Measurements from ENCODE around the gene TMEM272. TPM values are rescaled to one million over a fixed set of nuclear protein-coding genes. Genes with fewer than 3 reads are reported as not detected.

Gene TMEM272
- total RNA-seq, 1 experiment from 2014 or later: 0.17 TPM

- no peak for TF ChIP-seq YY1 (IDR thresholded peaks at IDR 0.05; ENCODE audit: extremely low read depth, insufficient replicate concordance, low read depth, low read length)
Observed at GRCh38 chr13:51799261-51799660, 45.7 kb downstream of the TMEM272 start (continued).

DNA sequence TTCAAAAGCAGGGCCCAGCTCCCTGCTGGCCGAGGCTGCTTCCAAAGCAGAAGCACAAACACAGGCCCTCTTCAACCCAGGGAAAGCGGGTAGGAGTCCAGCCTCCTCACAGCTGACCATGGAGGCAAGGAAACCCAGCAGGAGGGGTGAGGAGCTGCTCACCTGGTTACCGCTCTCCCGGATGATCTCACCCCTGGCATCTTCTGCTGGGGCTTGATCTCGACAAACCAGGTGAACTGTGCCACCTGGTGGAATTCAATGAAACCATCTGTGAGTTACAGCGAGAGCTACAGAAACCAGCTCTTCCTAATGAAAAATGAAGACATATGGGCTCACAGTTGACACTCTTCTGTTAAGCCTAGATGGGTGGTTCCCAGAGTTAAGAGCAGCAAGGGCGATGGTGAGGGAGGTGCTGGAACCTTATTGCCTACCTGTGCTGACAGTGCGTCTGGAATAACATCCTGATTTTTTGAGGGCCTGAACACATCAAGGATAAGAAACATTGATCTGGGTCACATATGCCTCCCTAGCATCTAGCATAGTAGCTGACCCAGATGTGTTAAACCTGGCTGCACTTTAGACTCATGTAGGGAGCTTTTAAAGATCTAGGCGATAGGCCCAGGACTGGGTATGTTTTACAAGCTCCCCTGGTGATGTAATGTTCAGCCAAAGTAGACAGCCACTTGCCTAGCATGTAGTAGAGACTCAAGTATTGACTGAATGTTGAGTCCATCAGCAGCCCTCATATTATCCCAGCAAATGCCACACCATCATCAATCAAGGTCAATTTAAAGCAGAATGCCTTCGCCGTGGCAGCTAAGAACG is 47.1 kb downstream of the TMEM272 start:
- H2AFZ ChIP-seq (ENCODE audit: low read depth, low read length, poor library complexity, severe bottlenecking): no peak overlapping the region
- BruUV-seq (replicated peaks): no TSS peak
- no peaks in the 10 kb centered on the region for H4K20me1 ChIP-seq (ENCODE audit: insufficient read depth)
- H3K36me3 ChIP-seq (ENCODE audit: control insufficient read depth in 1 of 2, insufficient read depth in 2 of 2, low read length in 2 of 2): no peaks in the 10 kb centered on the region
- no peaks in the 10 kb centered on the region for H3K27me3 ChIP-seq (ENCODE audit: insufficient read depth, low read length)
- H3K4me3 ChIP-seq (replicated peaks in 1 of 2; ENCODE audit: low read depth in 1 of 2, low read length in 2 of 2): no peak overlapping the region
- CTCF ChIA-PET: interaction anchor here (0.6 to 5.4 kb wide), 28 partner anchors 9 to 686 kb away, joined by 3 to 90 read pairs (median 5); partner anchors contain the start of gene INTS6
- H3K9me2 ChIP-seq (ENCODE audit: insufficient read depth): no peaks in the 10 kb centered on the region
- H3K9ac ChIP-seq (ENCODE audit: low read length): no peak overlapping the region
- ATAC-seq (peak; percentile 81), DNase-seq (ENCODE audit: low read depth, low spot score) (peak; percentile 66)
- peak overlapping the region; percentile 20; the same call in 1 of the 2 replicates for H3K4me2 ChIP-seq (ENCODE audit: low read length)
- H3K4me1 ChIP-seq (ENCODE audit: control insufficient read depth in 1 of 2, insufficient read depth in 2 of 2, low read length in 2 of 2): peaks cover 25 to 30% of the 10 kb centered on the region in 2 experiments
- intact Hi-C loops (cut with micrococcal nuclease): loop anchor here (1.0 to 5.0 kb wide), 6 partner anchors 216 to 673 kb away; partner anchors contain the start of genes FAM124A and WDFY2
- RAD21 ChIA-PET (ENCODE audit: low non-redundant PET in 1 of 2, low total read pairs in 2 of 2, uncharacterized antibody in 2 of 2, unreplicated experiment in 2 of 2): interaction anchor here (0.7 to 2.1 kb wide), 12 partner anchors 207 to 673 kb away, joined by 3 to 17 read pairs (median 4); partner anchors contain the start of gene INTS6 (in 1 of the 2)
- H3K9me3 ChIP-seq (ENCODE audit: control insufficient read depth in 1 of 2, insufficient read depth in 1 of 2, low read depth in 1 of 2, low read length in 2 of 2): no peaks in the 10 kb centered on the region
- H3K27ac ChIP-seq (ENCODE audit: low read depth, low read length): no peak overlapping the region
- no peaks in the 10 kb centered on the region for H3K79me2 ChIP-seq (ENCODE audit: insufficient read depth, low read length)
- POLR2A ChIA-PET: interaction anchor here (0.6 to 1.9 kb wide), 4 partner anchors 345 to 672 kb away, joined by 3 to 14 read pairs (median 6); partner anchors contain the start of gene INTS6
- TF ChIP-seq, protein P1, sequence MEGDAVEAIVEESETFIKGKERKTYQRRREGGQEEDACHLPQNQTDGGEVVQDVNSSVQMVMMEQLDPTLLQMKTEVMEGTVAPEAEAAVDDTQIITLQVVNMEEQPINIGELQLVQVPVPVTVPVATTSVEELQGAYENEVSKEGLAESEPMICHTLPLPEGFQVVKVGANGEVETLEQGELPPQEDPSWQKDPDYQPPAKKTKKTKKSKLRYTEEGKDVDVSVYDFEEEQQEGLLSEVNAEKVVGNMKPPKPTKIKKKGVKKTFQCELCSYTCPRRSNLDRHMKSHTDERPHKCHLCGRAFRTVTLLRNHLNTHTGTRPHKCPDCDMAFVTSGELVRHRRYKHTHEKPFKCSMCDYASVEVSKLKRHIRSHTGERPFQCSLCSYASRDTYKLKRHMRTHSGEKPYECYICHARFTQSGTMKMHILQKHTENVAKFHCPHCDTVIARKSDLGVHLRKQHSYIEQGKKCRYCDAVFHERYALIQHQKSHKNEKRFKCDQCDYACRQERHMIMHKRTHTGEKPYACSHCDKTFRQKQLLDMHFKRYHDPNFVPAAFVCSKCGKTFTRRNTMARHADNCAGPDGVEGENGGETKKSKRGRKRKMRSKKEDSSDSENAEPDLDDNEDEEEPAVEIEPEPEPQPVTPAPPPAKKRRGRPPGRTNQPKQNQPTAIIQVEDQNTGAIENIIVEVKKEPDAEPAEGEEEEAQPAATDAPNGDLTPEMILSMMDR (IDR thresholded peaks at IDR 0.05 in 2 of 3, conservative IDR thresholded peaks at IDR 0.05 in 1 of 3; ENCODE audit: borderline replicate concordance in 1 of 3, insufficient read depth in 1 of 3, low read depth in 2 of 3, low read length in 2 of 3): peak in 2 of 3 experiments; percentile 64 to 70; a peak in 4 of 6 replicates
- no peak for TF ChIP-seq CEBPB (IDR thresholded peaks at IDR 0.05; ENCODE audit: low read depth)
